ENCODE measurements around the gene SEZ6.
"Not testable (repeated sequence)": the region's sequence is repeated elsewhere in the genome, so short reads cannot be mapped to it uniquely, and the experiment has no call there.

The SEZ6 gene

GRCh38 chr17:28938552-28938951, 67.3 kb downstream of the SEZ6 start:
- Histone ChIP-seq H3K36me3 (ENCODE audit: control insufficient read depth, low read depth, low read length) (peaks cover 22% of the 10 kb centered on the region), H3K27ac (ENCODE audit: low read length) (no peak overlapping the region), H3K4me1 (ENCODE audit: control insufficient read depth, low read depth, low read length) (peaks cover 33% of the 10 kb centered on the region)

GRCh38 chr17:28937044-28937729, 68.6 kb downstream of the SEZ6 start:
- Histone ChIP-seq H3K36me3 (ENCODE audit: control insufficient read depth, low read depth, low read length) (peaks cover 14% of the 10 kb centered on the region), H3K4me1 (ENCODE audit: control insufficient read depth, low read depth, low read length) (peaks cover 33% of the 10 kb centered on the region), H3K9ac (ENCODE audit: low read length) (no peak overlapping the region), H3K27ac (ENCODE audit: low read length) (no peak overlapping the region), H3K27me3 (ENCODE audit: control insufficient read depth, insufficient read depth, low read length) (no peaks in the 10 kb centered on the region), H3K9me3 (ENCODE audit: control insufficient read depth, low read depth, low read length) (no peaks in the 10 kb centered on the region), H3K4me3 (ENCODE audit: low read length) (no peak overlapping the region)

More at GRCh38 chr17:28938552-28938951, 67.3 kb downstream of the SEZ6 start:
- H3K4me3 ChIP-seq (ENCODE audit: low read length): no peak overlapping the region
- no peaks in the 10 kb centered on the region for H3K9me3 ChIP-seq (ENCODE audit: control insufficient read depth, low read depth, low read length)
- H3K27me3 ChIP-seq (ENCODE audit: control insufficient read depth, insufficient read depth, low read length): no peaks in the 10 kb centered on the region
- H3K9ac ChIP-seq (ENCODE audit: low read length): no peak overlapping the region

- H3K9me3 ChIP-seq (ENCODE audit: control insufficient read depth, low read depth, low read length): no peaks in the 10 kb centered on the region
- peaks cover 33% of the 10 kb centered on the region for H3K4me1 ChIP-seq (ENCODE audit: control insufficient read depth, low read depth, low read length)
- H3K9ac ChIP-seq (ENCODE audit: low read length): no peak overlapping the region
- H3K4me3 ChIP-seq (ENCODE audit: low read length): no peak overlapping the region
- no peaks in the 10 kb centered on the region for H3K27me3 ChIP-seq (ENCODE audit: control insufficient read depth, insufficient read depth, low read length)
- no peak overlapping the region for H3K27ac ChIP-seq (ENCODE audit: low read length)
- peaks cover 12% of the 10 kb centered on the region for H3K36me3 ChIP-seq (ENCODE audit: control insufficient read depth, low read depth, low read length)
Observed at GRCh38 chr17:28935744-28936460, 69.9 kb downstream of the SEZ6 start.

- H3K9ac ChIP-seq (ENCODE audit: low read length); H3K27ac ChIP-seq (ENCODE audit: low read length); H3K27me3 ChIP-seq (ENCODE audit: control insufficient read depth, insufficient read depth, low read length); H3K9me3 ChIP-seq (ENCODE audit: control insufficient read depth, low read depth, low read length); H3K4me3 ChIP-seq (ENCODE audit: low read length): not testable (repeated sequence)
- Histone ChIP-seq H3K4me1 (ENCODE audit: control insufficient read depth, low read depth, low read length) (peaks cover 29% of the 10 kb centered on the region), H3K36me3 (ENCODE audit: control insufficient read depth, low read depth, low read length) (peaks cover 12% of the 10 kb centered on the region)
Observed at GRCh38 chr17:28934508-28934907, 71.3 kb downstream of the SEZ6 start.

GRCh38 chr17:28929787-28930186, 76.0 kb downstream of the SEZ6 start:
- no peak overlapping the region for H3K9ac ChIP-seq (ENCODE audit: low read length)
- H3K27me3 ChIP-seq (ENCODE audit: control insufficient read depth, insufficient read depth, low read length): no peaks in the 10 kb centered on the region
- no peak overlapping the region for H3K27ac ChIP-seq (ENCODE audit: low read length)
- peaks cover 18% of the 10 kb centered on the region for H3K36me3 ChIP-seq (ENCODE audit: control insufficient read depth, low read depth, low read length)
- no peaks in the 10 kb centered on the region for H3K9me3 ChIP-seq (ENCODE audit: control insufficient read depth, low read depth, low read length)
- no peaks in the 10 kb centered on the region for H3K4me1 ChIP-seq (ENCODE audit: control insufficient read depth, low read depth, low read length)
- H3K4me3 ChIP-seq (ENCODE audit: low read length): no peak overlapping the region

- no peak overlapping the region for H3K4me3 ChIP-seq (ENCODE audit: low read length)
- H3K27me3 ChIP-seq (ENCODE audit: control insufficient read depth, insufficient read depth, low read length): no peaks in the 10 kb centered on the region
- no peak overlapping the region for H3K27ac ChIP-seq (ENCODE audit: low read length)
- peaks cover 31% of the 10 kb centered on the region for H3K36me3 ChIP-seq (ENCODE audit: control insufficient read depth, low read depth, low read length)
- H3K9ac ChIP-seq (ENCODE audit: low read length): no peak overlapping the region
- no peaks in the 10 kb centered on the region for H3K9me3 ChIP-seq (ENCODE audit: control insufficient read depth, low read depth, low read length)
- H3K4me1 ChIP-seq (ENCODE audit: control insufficient read depth, low read depth, low read length): no peaks in the 10 kb centered on the region
Observed at GRCh38 chr17:28928061-28928460, 77.8 kb downstream of the SEZ6 start.

- Histone ChIP-seq H3K27me3 (ENCODE audit: control insufficient read depth, insufficient read depth, low read length) (no peaks in the 10 kb centered on the region), H3K36me3 (ENCODE audit: control insufficient read depth, low read depth, low read length) (peaks cover 42% of the 10 kb centered on the region), H3K27ac (ENCODE audit: low read length) (no peak overlapping the region), H3K9ac (ENCODE audit: low read length) (no peak overlapping the region), H3K9me3 (ENCODE audit: control insufficient read depth, low read depth, low read length) (no peaks in the 10 kb centered on the region), H3K4me1 (ENCODE audit: control insufficient read depth, low read depth, low read length) (no peaks in the 10 kb centered on the region), H3K4me3 (ENCODE audit: low read length) (no peak overlapping the region)
Observed at GRCh38 chr17:28926786-28927185, 79.0 kb downstream of the SEZ6 start.

GRCh38 chr17:28926366-28926765, 79.5 kb downstream of the SEZ6 start:
- Histone ChIP-seq H3K9ac (ENCODE audit: low read length) (no peak overlapping the region), H3K36me3 (ENCODE audit: control insufficient read depth, low read depth, low read length) (peaks cover 46% of the 10 kb centered on the region), H3K27ac (ENCODE audit: low read length) (no peak overlapping the region)

GRCh38 chr17:28925912-28926365, 79.9 kb downstream of the SEZ6 start:
- H3K27me3 ChIP-seq (ENCODE audit: control insufficient read depth, insufficient read depth, low read length): no peaks in the 10 kb centered on the region
- no peaks in the 10 kb centered on the region for H3K9me3 ChIP-seq (ENCODE audit: control insufficient read depth, low read depth, low read length)
- no peaks in the 10 kb centered on the region for H3K4me1 ChIP-seq (ENCODE audit: control insufficient read depth, low read depth, low read length)
- H3K36me3 ChIP-seq (ENCODE audit: control insufficient read depth, low read depth, low read length): peaks cover 50% of the 10 kb centered on the region
- no peak overlapping the region for H3K9ac ChIP-seq (ENCODE audit: low read length)
- no peak overlapping the region for H3K27ac ChIP-seq (ENCODE audit: low read length)
- no peak overlapping the region for H3K4me3 ChIP-seq (ENCODE audit: low read length)

More at GRCh38 chr17:28926366-28926765, 79.5 kb downstream of the SEZ6 start:
- H3K4me3 ChIP-seq (ENCODE audit: low read length): no peak overlapping the region
- H3K9me3 ChIP-seq (ENCODE audit: control insufficient read depth, low read depth, low read length): no peaks in the 10 kb centered on the region
- H3K27me3 ChIP-seq (ENCODE audit: control insufficient read depth, insufficient read depth, low read length): no peaks in the 10 kb centered on the region
- H3K4me1 ChIP-seq (ENCODE audit: control insufficient read depth, low read depth, low read length): no peaks in the 10 kb centered on the region

GRCh38 chr17:28920201-28920600, 85.6 kb downstream of the SEZ6 start:
- Histone ChIP-seq H3K27ac (ENCODE audit: low read length) (no peak overlapping the region), H3K27me3 (ENCODE audit: control insufficient read depth, insufficient read depth, low read length) (no peaks in the 10 kb centered on the region), H3K4me1 (ENCODE audit: control insufficient read depth, low read depth, low read length) (no peaks in the 10 kb centered on the region), H3K9ac (ENCODE audit: low read length) (no peak overlapping the region), H3K36me3 (ENCODE audit: control insufficient read depth, low read depth, low read length) (peaks cover 87% of the 10 kb centered on the region), H3K4me3 (ENCODE audit: low read length) (no peak overlapping the region), H3K9me3 (ENCODE audit: control insufficient read depth, low read depth, low read length) (no peaks in the 10 kb centered on the region)

- no peaks in the 10 kb centered on the region for H3K9me3 ChIP-seq (ENCODE audit: control insufficient read depth, low read depth, low read length)
- H3K9ac ChIP-seq (ENCODE audit: low read length): no peak overlapping the region
- peaks cover 88% of the 10 kb centered on the region for H3K36me3 ChIP-seq (ENCODE audit: control insufficient read depth, low read depth, low read length)
- H3K27ac ChIP-seq (ENCODE audit: low read length): no peak overlapping the region
- no peak overlapping the region for H3K4me3 ChIP-seq (ENCODE audit: low read length)
- no peaks in the 10 kb centered on the region for H3K27me3 ChIP-seq (ENCODE audit: control insufficient read depth, insufficient read depth, low read length)
- no peaks in the 10 kb centered on the region for H3K4me1 ChIP-seq (ENCODE audit: control insufficient read depth, low read depth, low read length)
Observed at GRCh38 chr17:28918295-28918694, 87.5 kb downstream of the SEZ6 start.

GRCh38 chr17:28917465-28917864, 88.4 kb downstream of the SEZ6 start:
- no peak overlapping the region for H3K4me3 ChIP-seq (ENCODE audit: low read length)
- no peak overlapping the region for H3K9ac ChIP-seq (ENCODE audit: low read length)
- no peaks in the 10 kb centered on the region for H3K4me1 ChIP-seq (ENCODE audit: control insufficient read depth, low read depth, low read length)
- no peaks in the 10 kb centered on the region for H3K27me3 ChIP-seq (ENCODE audit: control insufficient read depth, insufficient read depth, low read length)
- H3K9me3 ChIP-seq (ENCODE audit: control insufficient read depth, low read depth, low read length): no peaks in the 10 kb centered on the region
- peaks cover 91% of the 10 kb centered on the region for H3K36me3 ChIP-seq (ENCODE audit: control insufficient read depth, low read depth, low read length)
- no peak overlapping the region for H3K27ac ChIP-seq (ENCODE audit: low read length)

Data from iPS-18a (cell line).